Endothelial cell (in vitro differentiated cells): Measurements from ENCODE around the gene CASP9. TPM values are rescaled to one million over a fixed set of nuclear protein-coding genes. Genes with fewer than 3 reads are reported as not detected.

Experiments used
- DNase-seq: peaks from one replicate; pipeline ENCODE4 v3.0.0; 2021; ENCODE audit warnings: low spot score
- H3K27ac Mint-ChIP-seq: one replicate; pipeline ENCODE4 v1.8.0; 2021; ENCODE audit warnings: mixed read lengths, inconsistent platforms; ENCODE audit not compliant: unreplicated experiment
- H3K27me3 Mint-ChIP-seq: one replicate; pipeline ENCODE4 v1.8.0; 2021; ENCODE audit warnings: mild to moderate bottlenecking, moderate library complexity, mixed read lengths, inconsistent platforms; ENCODE audit not compliant: unreplicated experiment
- H3K36me3 Mint-ChIP-seq: one replicate; pipeline ENCODE4 v1.8.0; 2021; ENCODE audit warnings: mild to moderate bottlenecking, low read depth, mixed read lengths, inconsistent platforms; ENCODE audit not compliant: unreplicated experiment
- H3K4me1 Mint-ChIP-seq: one replicate; pipeline ENCODE4 v1.8.0; 2021; ENCODE audit warnings: mild to moderate bottlenecking, mixed read lengths, inconsistent platforms; ENCODE audit not compliant: unreplicated experiment
- H3K4me3 Mint-ChIP-seq: one replicate; pipeline ENCODE4 v1.8.0; 2021; ENCODE audit warnings: mild to moderate bottlenecking, mixed read lengths, inconsistent platforms; ENCODE audit not compliant: unreplicated experiment
- H3K9me3 Mint-ChIP-seq: one replicate; pipeline ENCODE4 v1.8.0; 2021; ENCODE audit warnings: mixed read lengths, inconsistent platforms; ENCODE audit not compliant: unreplicated experiment
- CTCF ChIP-seq: fragments of 200-600 bp; sonication (generic); IDR thresholded peaks from one replicate; pipeline ENCODE4 v1.5.0; 2021; ENCODE audit warnings: antibody characterized with exemption; ENCODE audit not compliant: unreplicated experiment
- long read RNA-seq: library from polyadenylated mRNA; unstranded; transcript quantifications from one replicate; pipeline ENCODE4 v2.0.0, GENCODE V29; 2020; ENCODE audit not compliant: unreplicated experiment
- total RNA-seq: library from RNA; stranded (reverse); fragmentation: NEBNext Ultra II Directional; extraction: Animal tissue kit (Norgen Biotek cat#: 25700); gene quantifications from one replicate; pipeline ENCODE4 v1.2.1, GENCODE V29; 2021; ENCODE audit not compliant: unreplicated experiment

The CASP9 gene
- total RNA-seq = 12.0 TPM
- long read RNA-seq, transcript CASP9-201 (9 exons, 2,019 nt) = major isoform, 9 of 12 reads
- long read RNA-seq, partial matches to known transcripts = 1 of 12 reads
- long read RNA-seq, other reads (novel, unspliced or antisense) = 2 of 12 reads

- Mint-ChIP-seq H3K27me3 (peaks cover 16% of the 10 kb centered on the region), H3K4me1 (peaks cover 26% of the 10 kb centered on the region), H3K27ac (peak within 1 kb of the TSS; percentile 94), H3K36me3 (peaks cover 3% of the 10 kb centered on the region), H3K4me3 (peak within 1 kb of the TSS; percentile 93), H3K9me3 (no peaks in the 10 kb centered on the region)
- no peak for TF ChIP-seq CTCF
- DNase-seq = no peak
These were observed at the start of gene CASP9 for GRCh38 chr1:15524021-15524282. CASP9 (minus strand) TSS chr1:15524215; CDS start chr1:15524200, 15 bp downstream.

GRCh38 chr1:15573477-15573876 is 49.5 kb upstream of the CASP9 start:
- Mint-ChIP-seq H3K36me3 (peaks cover 4% of the 10 kb centered on the region), H3K27me3 (peaks cover 4% of the 10 kb centered on the region), H3K9me3 (no peaks in the 10 kb centered on the region), H3K4me1 (no peaks in the 10 kb centered on the region), H3K4me3 (no peak overlapping the region), H3K27ac (no peak overlapping the region)
- TF ChIP-seq CTCF = no peak
- no peak for DNase-seq

- Mint-ChIP-seq H3K27ac (no peak overlapping the region), H3K9me3 (no peaks in the 10 kb centered on the region), H3K4me1 (peaks cover 11% of the 10 kb centered on the region), H3K4me3 (no peak overlapping the region), H3K36me3 (peaks cover 9% of the 10 kb centered on the region), H3K27me3 (peaks cover 6% of the 10 kb centered on the region)
- DNase-seq = no peak
- TF ChIP-seq CTCF = no peak
These were observed 47.3 kb upstream of the CASP9 start for GRCh38 chr1:15571266-15571665.

- H3K36me3 Mint-ChIP-seq = peaks cover 13% of the 10 kb centered on the region
- H3K4me3 Mint-ChIP-seq = no peak overlapping the region
- no peak overlapping the region for H3K27ac Mint-ChIP-seq
- no peak for DNase-seq
- H3K27me3 Mint-ChIP-seq = peaks cover 6% of the 10 kb centered on the region
- no peak for TF ChIP-seq CTCF
- no peaks in the 10 kb centered on the region for H3K9me3 Mint-ChIP-seq
- H3K4me1 Mint-ChIP-seq = peaks cover 11% of the 10 kb centered on the region
These were observed 46.8 kb upstream of the CASP9 start for GRCh38 chr1:15570861-15571260.

GRCh38 chr1:15568387-15569073 is 44.5 kb upstream of the CASP9 start:
- Mint-ChIP-seq H3K36me3 (peaks cover 23% of the 10 kb centered on the region), H3K27me3 (peaks cover 5% of the 10 kb centered on the region), H3K9me3 (no peaks in the 10 kb centered on the region), H3K4me3 (peak overlapping the region; percentile 57), H3K27ac (no peak overlapping the region), H3K4me1 (peaks cover 11% of the 10 kb centered on the region)
- TF ChIP-seq CTCF = no peak
- DNase-seq = no peak
